Gastrocnemius medialis (tissue), 4 donors: ENCODE results near the gene PRSS33.

Experiments used
- CTCF ChIP-seq, 5 experiments: fragments of 450-650 bp in 3 of 5; fragments of 200-600 bp in 2 of 5; sonication (generic) in 2 of 5; IDR thresholded peaks in 4 of 5; conservative IDR thresholded peaks in 1 of 5; 1 replicate in 4 of 5; 2 replicates in 1 of 5; pipeline ENCODE4 v1.5.1; 2016 to 2019; ENCODE audit warnings: antibody characterized with exemption in 5 of 5, mild to moderate bottlenecking in 3 of 5, moderate library complexity in 3 of 5
- POLR2A ChIP-seq, 2 donors: fragments of 450-650 bp; IDR thresholded peaks; one replicate each; pipeline ENCODE4 v1.6.1; 2017; ENCODE audit warnings: antibody characterized with exemption in 2 of 2, mild to moderate bottlenecking in 2 of 2, moderate library complexity in 2 of 2

DNA sequence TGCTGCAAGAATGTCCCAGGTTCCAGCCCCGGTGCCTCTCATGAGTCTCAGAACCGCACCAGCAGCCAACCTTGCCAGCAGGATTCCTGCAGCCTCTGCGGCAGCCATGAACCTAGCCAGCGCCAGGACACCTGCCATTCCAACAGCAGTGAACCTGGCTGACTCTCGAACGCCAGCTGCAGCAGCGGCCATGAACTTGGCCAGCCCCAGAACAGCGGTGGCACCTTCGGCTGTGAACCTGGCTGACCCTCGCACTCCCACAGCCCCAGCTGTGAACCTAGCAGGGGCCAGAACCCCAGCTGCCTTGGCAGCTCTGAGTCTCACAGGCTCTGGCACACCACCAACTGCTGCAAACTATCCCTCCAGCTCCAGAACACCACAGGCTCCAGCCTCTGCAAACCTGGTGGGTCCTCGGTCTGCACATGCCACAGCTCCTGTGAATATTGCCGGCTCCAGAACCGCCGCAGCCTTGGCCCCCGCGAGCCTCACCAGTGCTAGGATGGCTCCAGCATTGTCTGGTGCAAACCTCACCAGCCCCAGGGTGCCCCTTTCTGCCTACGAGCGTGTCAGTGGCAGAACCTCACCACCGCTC is 20.1 kb downstream of the PRSS33 start:
- TF ChIP-seq CTCF (IDR thresholded peaks at IDR 0.05 in 4 of 5, conservative IDR thresholded peaks at IDR 0.05 in 1 of 5) (no peak), POLR2A (IDR thresholded peaks at IDR 0.05) (no peak)
